Coronary artery (tissue), 2 donors: ENCODE results near the gene ISM1.
A peak's percentile ranks its signal among the peaks of the same experiment; 100 is the strongest.

ENCODE experiments used
- DNase-seq: peaks from one replicate; pipeline ENCODE4 v3.0.0-alpha.2; 2017; ENCODE audit warnings: low spot score
- H3K27ac ChIP-seq, 2 donors: fragments of 200-600 bp; sonication (generic); one replicate each; pipeline ENCODE4 v1.5.1; 2016 to 2019
- H3K4me3 ChIP-seq: fragments of 200-600 bp; sonication (generic); 2 replicates; pipeline ENCODE4 v1.5.1; 2016; ENCODE audit warnings: mild to moderate bottlenecking, moderate library complexity
- TF ChIP-seq, protein P1 (sequence below): fragments of 200-600 bp; sonication (generic); IDR thresholded peaks from one replicate; pipeline ENCODE4 v1.5.1; 2019; ENCODE audit warnings: antibody characterized with exemption

The ISM1 gene

DNA sequence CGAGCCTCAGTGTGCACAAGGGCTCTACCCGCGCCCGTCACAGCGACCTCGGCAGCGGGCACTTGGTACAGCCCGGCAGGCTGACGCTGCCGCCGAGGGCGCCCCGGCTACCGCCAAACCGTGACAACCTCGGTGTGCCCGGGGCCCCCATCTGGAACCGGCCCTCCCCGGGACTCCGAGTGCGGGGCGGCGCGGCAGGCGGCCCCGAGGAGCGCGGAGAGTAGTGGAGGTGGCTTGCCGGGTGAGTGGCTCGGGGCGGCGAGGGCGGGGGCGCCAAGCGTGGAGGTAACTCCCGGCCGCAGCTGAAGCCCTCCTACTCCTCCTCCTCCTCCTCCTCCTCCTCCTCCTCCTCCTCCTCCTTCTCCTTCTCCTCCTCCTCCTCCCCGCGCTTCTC lies at the start of gene ISM1:
TSS of gene ISM1 (plus strand) at position 371 of the 394 bp plus-strand sequence. CDS start 503 bp downstream, outside the sequence.
- peak within 1 kb of the TSS in 1 of 2 donors; percentile 72 for H3K27ac ChIP-seq
- H3K4me3 ChIP-seq, result peak within 1 kb of the TSS; percentile 81
- TF ChIP-seq, protein P1, sequence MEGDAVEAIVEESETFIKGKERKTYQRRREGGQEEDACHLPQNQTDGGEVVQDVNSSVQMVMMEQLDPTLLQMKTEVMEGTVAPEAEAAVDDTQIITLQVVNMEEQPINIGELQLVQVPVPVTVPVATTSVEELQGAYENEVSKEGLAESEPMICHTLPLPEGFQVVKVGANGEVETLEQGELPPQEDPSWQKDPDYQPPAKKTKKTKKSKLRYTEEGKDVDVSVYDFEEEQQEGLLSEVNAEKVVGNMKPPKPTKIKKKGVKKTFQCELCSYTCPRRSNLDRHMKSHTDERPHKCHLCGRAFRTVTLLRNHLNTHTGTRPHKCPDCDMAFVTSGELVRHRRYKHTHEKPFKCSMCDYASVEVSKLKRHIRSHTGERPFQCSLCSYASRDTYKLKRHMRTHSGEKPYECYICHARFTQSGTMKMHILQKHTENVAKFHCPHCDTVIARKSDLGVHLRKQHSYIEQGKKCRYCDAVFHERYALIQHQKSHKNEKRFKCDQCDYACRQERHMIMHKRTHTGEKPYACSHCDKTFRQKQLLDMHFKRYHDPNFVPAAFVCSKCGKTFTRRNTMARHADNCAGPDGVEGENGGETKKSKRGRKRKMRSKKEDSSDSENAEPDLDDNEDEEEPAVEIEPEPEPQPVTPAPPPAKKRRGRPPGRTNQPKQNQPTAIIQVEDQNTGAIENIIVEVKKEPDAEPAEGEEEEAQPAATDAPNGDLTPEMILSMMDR, result no peak
- no peak for DNase-seq

DNA sequence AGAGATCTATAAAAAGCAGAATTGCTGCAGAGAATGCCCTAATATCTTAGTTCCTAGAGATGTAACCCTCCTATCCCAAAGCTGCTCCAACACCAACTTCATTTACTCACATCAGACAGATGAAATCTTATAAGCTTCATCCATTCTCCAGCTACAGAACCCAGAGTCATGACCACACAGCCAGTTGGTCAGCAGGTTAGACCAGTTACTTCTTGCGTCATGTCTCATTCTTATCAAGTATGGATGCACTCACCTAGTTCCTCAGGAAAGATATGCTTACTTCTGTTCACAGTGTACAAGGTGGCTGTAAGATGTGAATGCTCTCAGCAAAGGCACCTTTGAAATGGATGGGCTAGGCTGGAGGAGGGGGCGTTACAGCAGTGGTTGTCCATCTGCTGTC lies 47.9 kb upstream of the ISM1 start:
- no peak for DNase-seq
- H3K27ac ChIP-seq, result no peak overlapping the region
- TF ChIP-seq, protein P1, result no peak

DNA sequence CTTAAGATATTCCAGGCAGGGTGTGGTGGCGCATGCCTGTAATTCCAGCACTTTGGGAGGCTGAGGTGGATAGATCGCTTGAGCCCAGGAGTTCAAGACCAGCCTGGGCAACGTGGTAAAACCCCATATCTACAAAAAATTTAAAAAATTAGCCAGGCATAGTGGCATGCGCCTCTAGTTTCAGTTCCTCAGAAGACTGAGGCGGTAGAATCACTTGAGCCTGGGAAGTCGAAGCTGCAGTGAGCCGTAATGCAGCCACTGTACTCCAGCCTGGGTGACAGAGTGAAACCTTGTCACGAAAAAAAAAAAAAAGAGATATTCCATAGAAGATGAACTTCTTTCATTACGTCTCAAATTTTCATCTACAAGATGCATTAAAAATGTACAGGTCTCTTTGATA lies 46.7 kb upstream of the ISM1 start:
- Histone ChIP-seq H3K27ac (no peak overlapping the region), H3K4me3 (no peak overlapping the region)
- TF ChIP-seq, protein P1, result no peak
- no peak for DNase-seq

More for the DNA sequence above, 47.9 kb upstream of the ISM1 start:
- H3K4me3 ChIP-seq, result no peak overlapping the region

DNA sequence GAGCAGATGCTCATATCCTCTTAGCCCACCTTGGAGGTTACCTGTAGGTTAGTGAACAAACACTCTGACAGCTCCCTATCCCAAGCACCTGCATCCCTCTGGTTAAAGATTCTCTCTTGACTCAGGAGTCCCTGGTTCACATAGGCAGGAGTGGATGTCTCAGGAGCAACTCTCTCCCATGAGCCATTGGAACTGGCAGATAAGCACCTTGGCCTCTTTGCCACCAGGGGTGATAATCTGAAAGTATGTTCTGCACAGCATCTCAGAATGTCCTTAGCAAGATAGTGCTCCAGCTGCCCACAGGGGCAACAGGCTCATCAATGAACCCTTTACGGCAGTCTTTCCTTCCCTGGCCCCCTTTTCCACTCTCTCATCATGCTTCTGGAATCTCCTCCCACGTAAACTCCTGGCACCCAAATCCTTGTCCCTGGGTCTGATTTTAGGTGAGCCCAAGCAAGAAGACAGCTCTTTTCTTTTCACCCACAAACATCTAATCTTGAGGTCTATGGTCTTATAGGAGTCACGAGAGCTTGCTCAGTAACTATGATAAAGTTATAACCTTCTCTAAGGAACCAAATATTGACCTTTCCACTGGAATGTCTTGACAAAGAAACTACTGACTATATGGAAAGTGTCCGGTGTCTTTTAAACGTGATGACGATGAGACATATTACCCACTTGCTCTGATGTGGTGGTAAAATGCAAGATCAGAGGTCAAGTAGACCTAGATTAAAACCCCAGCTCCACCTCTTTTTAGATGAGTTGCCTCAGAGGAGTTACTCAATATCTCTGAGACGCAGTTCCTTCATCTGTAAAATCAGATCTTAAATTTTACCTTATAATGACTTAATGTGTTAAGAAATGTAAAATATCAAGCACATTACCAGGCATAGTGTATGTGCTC lies 39.8 kb upstream of the ISM1 start:
- TF ChIP-seq, protein P1, result no peak
- no peak overlapping the region for H3K27ac ChIP-seq
- no peak for DNase-seq
- H3K4me3 ChIP-seq, result no peak overlapping the region

DNA sequence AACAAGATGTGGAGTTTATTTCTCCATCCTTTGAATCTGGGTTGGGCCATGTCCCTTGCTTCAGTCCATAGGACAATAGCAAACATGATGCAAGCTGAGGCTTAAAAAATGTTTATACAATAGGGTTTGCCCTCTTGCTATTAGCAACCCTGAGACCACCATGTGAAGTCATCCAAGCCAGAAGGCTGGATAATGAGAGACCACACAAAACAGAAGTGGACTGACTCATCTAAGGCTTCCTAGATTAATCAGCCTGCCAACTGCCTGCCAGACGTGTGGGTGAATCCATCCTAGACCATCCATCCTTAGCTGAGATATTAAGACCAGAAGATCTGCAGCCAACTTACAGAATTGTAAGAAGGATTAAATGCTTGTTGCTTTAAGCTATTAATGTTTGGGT lies 38.1 kb upstream of the ISM1 start:
- TF ChIP-seq, protein P1, result no peak
- H3K4me3 ChIP-seq, result no peak overlapping the region
- no peak for DNase-seq
- H3K27ac ChIP-seq, result no peak overlapping the region

DNA sequence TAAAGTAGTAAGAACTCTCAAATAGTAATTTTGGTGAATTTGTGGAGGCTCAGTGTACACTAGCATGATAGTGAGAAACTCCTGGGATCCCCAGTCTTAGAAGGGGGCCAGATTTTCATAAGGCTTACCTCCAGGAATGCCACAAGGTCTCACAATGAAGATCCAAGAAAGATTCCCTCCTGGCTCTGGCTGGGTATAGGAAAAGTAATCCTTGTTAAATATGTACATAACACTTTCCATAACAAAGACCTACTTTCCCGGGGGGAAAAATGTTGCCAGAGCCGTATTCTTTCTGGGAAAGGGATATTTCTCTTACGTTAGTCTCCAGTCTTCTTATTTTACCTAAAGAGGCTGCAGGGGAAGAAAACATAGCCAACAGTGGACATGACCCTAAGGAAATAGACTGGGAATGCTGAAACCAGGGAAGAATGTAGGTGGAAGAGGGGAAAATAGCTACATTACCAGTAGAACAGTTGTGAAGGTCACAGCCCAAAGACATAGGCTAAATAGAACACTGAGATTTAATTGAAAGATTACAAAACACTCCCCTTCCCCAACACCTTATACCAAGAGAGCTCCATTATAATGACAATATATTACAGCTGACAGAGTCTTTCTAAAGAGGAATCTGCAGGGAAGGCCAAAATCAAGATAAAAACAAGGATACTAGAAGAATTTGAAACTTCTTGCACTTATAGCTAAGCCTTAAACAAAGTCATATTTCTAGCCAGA lies 34.9 kb upstream of the ISM1 start:
- TF ChIP-seq, protein P1, result no peak
- H3K27ac ChIP-seq, result no peak overlapping the region
- H3K4me3 ChIP-seq, result no peak overlapping the region
- no peak for DNase-seq
